Activated CD4-positive, CD25-positive, alpha-beta regulatory T cell treated with anti-CD3 and anti-CD28 coated beads, Interleukin-2, amount 50 U/mL, for 16 hours (primary cell): ENCODE measurements around the gene KAT8.
"Not testable (repeated sequence)": the region's sequence is repeated elsewhere in the genome, so short reads cannot be mapped to it uniquely, and the experiment has no call there.

Experiments
- DNase-seq: peaks from one replicate; pipeline ENCODE4 v3.0.0-alpha.2; 2020; ENCODE audit warnings: low read depth, low spot score

Gene KAT8

GRCh38 chr16:31083981-31084380 lies 33.5 kb upstream of the KAT8 start:
- DNase-seq = no peak

GRCh38 chr16:31084584-31085302 lies 32.7 kb upstream of the KAT8 start:
- no peak for DNase-seq

GRCh38 chr16:31085411-31085810 lies 32.1 kb upstream of the KAT8 start:
- DNase-seq = no peak

- no peak for DNase-seq
Observed at GRCh38 chr16:31085873-31086628, 31.4 kb upstream of the KAT8 start.

GRCh38 chr16:31086629-31086906 lies 30.9 kb upstream of the KAT8 start:
- no peak for DNase-seq

- no peak for DNase-seq
Observed at GRCh38 chr16:31087481-31087880, 30.0 kb upstream of the KAT8 start.

- DNase-seq = no peak
Observed at GRCh38 chr16:31087971-31088370, 29.5 kb upstream of the KAT8 start.

- DNase-seq = no peak
Observed at GRCh38 chr16:31088459-31089183, 28.8 kb upstream of the KAT8 start, which contains the start of gene PRSS53. Gene PRSS53 (minus strand): TSS chr16:31088943. CDS start chr16:31088809, 134 bp downstream.

- DNase-seq = no peak
Observed at GRCh38 chr16:31089199-31089598, 28.3 kb upstream of the KAT8 start.

- DNase-seq = no peak
Observed at GRCh38 chr16:31090540-31090939, 26.9 kb upstream of the KAT8 start.

- no peak for DNase-seq
Observed at GRCh38 chr16:31092330-31092729, 25.1 kb upstream of the KAT8 start.

GRCh38 chr16:31093132-31093703 lies 24.2 kb upstream of the KAT8 start:
- DNase-seq = no peak

- DNase-seq = no peak
Observed at GRCh38 chr16:31094088-31094423, 23.4 kb upstream of the KAT8 start.

GRCh38 chr16:31094424-31095120 lies 22.9 kb upstream of the KAT8 start, which contains the start of gene VKORC1:
Gene VKORC1 (minus strand): TSS chr16:31094797. CDS start chr16:31094729, 68 bp downstream.
- DNase-seq = peak; percentile 73

GRCh38 chr16:31099860-31100638 lies 17.4 kb upstream of the KAT8 start:
- no peak for DNase-seq

- DNase-seq = not testable (repeated sequence)
Observed at GRCh38 chr16:31100876-31101641, 16.4 kb upstream of the KAT8 start.

GRCh38 chr16:31105677-31106213 lies 11.7 kb upstream of the KAT8 start:
- DNase-seq = peak; percentile 70

GRCh38 chr16:31106509-31107464 lies 10.7 kb upstream of the KAT8 start:
- no peak for DNase-seq

- DNase-seq = no peak
Observed at GRCh38 chr16:31107465-31107867, 10.0 kb upstream of the KAT8 start.
